Caco-2 (cell line): Measurements from ENCODE around the gene CDK11B. TPM values are rescaled to one million over a fixed set of nuclear protein-coding genes. Genes with fewer than 3 reads are reported as not detected.

Experiments
- BruUV-seq: library from RNA; stranded (reverse); fragments of 400-500 nt; replicated peaks from 2 replicates; lab custom pipeline; 2021; lab: Mats Ljungman, UMichigan
- CTCF ChIA-PET: fragments of 300-600 bp; sonication (Branson Sonifier 250); formaldehyde crosslinking; loops from one replicate; lab custom pipeline; 2022; ENCODE audit warnings: antibody characterized with exemption; lab: Charles Lee
- POLR2A ChIA-PET: fragments of 300-600 bp; sonication (Branson Sonifier 250); formaldehyde crosslinking; loops from one replicate; lab custom pipeline; 2022; ENCODE audit warnings: antibody characterized with exemption; lab: Charles Lee
- DNase-seq, 2 experiments: peaks; one replicate each; pipeline versions ENCODE4 v3.0.0 to v3.0.0-alpha.2; 2020 to 2022
- H3K27me3 ChIP-seq: replicated peaks from 2 replicates; pipeline ENCODE4 v1.6.0; 2011; ENCODE audit warnings: low read length; ENCODE audit not compliant: control insufficient read depth, insufficient read depth
- H3K36me3 ChIP-seq: 2 replicates; pipeline ENCODE4 v1.5.1; 2011; ENCODE audit warnings: low read length; ENCODE audit not compliant: control insufficient read depth, insufficient read depth
- H3K4me1 ChIP-seq: fragments of 250-450 bp; sonication (Bioruptor Pico); 2 replicates; pipeline ENCODE4 v1.5.1; 2020; ENCODE audit warnings: mild to moderate bottlenecking
- H3K4me3 ChIP-seq: 2 replicates; pipeline ENCODE4 v1.5.1; 2011; ENCODE audit warnings: low read depth, mild to moderate bottlenecking, control low read depth, low read length
- H3K9me3 ChIP-seq: fragments of 250-450 bp; sonication (Bioruptor Pico); 2 replicates; pipeline ENCODE4 v1.5.1; 2020; ENCODE audit warnings: mild to moderate bottlenecking, moderate library complexity
- H3K27ac Mint-ChIP-seq: one replicate; pipeline ENCODE4 v1.8.0; 2022; ENCODE audit warnings: mixed read lengths; ENCODE audit not compliant: unreplicated experiment
- H3K27me3 Mint-ChIP-seq: one replicate; pipeline ENCODE4 v1.8.0; 2022; ENCODE audit warnings: mixed read lengths; ENCODE audit not compliant: insufficient read depth, unreplicated experiment
- H3K36me3 Mint-ChIP-seq: one replicate; pipeline ENCODE4 v1.8.0; 2022; ENCODE audit warnings: mild to moderate bottlenecking, mixed read lengths; ENCODE audit not compliant: insufficient read depth, unreplicated experiment
- H3K4me1 Mint-ChIP-seq: one replicate; pipeline ENCODE4 v1.8.0; 2022; ENCODE audit warnings: low read depth, mixed read lengths; ENCODE audit not compliant: unreplicated experiment
- H3K4me3 Mint-ChIP-seq: one replicate; pipeline ENCODE4 v1.8.0; 2022; ENCODE audit warnings: mild to moderate bottlenecking, moderate library complexity, mixed read lengths; ENCODE audit not compliant: unreplicated experiment
- H3K9me3 Mint-ChIP-seq: one replicate; pipeline ENCODE4 v1.8.0; 2022; ENCODE audit warnings: mixed read lengths; ENCODE audit not compliant: unreplicated experiment
- CTCF ChIP-seq, 2 experiments: fragments of 200-600 bp in 1 of 2; IDR thresholded peaks; 1 replicate in 1 of 2; 2 replicates in 1 of 2; pipeline versions ENCODE4 v1.5.1 to v1.8.0; 2011 to 2022; ENCODE audit warnings: antibody characterized with exemption in 1 of 2, control low read depth in 1 of 2, inconsistent platforms in 1 of 2, low read depth in 1 of 2, low read length in 1 of 2, mild to moderate bottlenecking in 1 of 2, moderate library complexity in 1 of 2; ENCODE audit not compliant: insufficient read depth in 1 of 2, severe bottlenecking in 1 of 2, unreplicated experiment in 1 of 2
- intact Hi-C: fragments of 100-400 bp; cut with micrococcal nuclease; formaldehyde crosslinking; loops from one replicate; pipeline ENCODE4 v1.10.0; 2022; ENCODE audit not compliant: unreplicated experiment
- total RNA-seq: library from RNA; stranded (reverse); gene quantifications from 2 replicates; pipeline ENCODE4 v1.2.3, GENCODE V29; 2022

CDK11B gene
- total RNA-seq, 1 experiment from 2014 or later = 30.2 TPM

- POLR2A ChIA-PET = no interaction called here
- Mint-ChIP-seq H3K4me1 (no peaks in the 10 kb centered on the region), H3K9me3 (no peaks in the 10 kb centered on the region), H3K4me3 (no peak overlapping the region), H3K27me3 (no peaks in the 10 kb centered on the region), H3K27ac (no peak overlapping the region), H3K36me3 (no peaks in the 10 kb centered on the region)
- no peaks in the 10 kb centered on the region for H3K9me3 ChIP-seq
- intact Hi-C loops = no loop called here
- H3K36me3 ChIP-seq = no peaks in the 10 kb centered on the region
- TF ChIP-seq CTCF (IDR thresholded peaks at IDR 0.05; ENCODE audit: insufficient read depth in 1 of 2, low read depth in 1 of 2, low read length in 1 of 2, severe bottlenecking in 1 of 2, unreplicated experiment in 1 of 2) = no peak
- H3K4me1 ChIP-seq = no peaks in the 10 kb centered on the region
- CTCF ChIA-PET = no interaction called here
- no peak for DNase-seq
- H3K4me3 ChIP-seq = no peak overlapping the region
- no peaks in the 10 kb centered on the region for H3K27me3 ChIP-seq
- no TSS peak for BruUV-seq
Observed at GRCh38 chr1:1594602-1595260, 64.1 kb downstream of the CDK11B start.

DNA sequence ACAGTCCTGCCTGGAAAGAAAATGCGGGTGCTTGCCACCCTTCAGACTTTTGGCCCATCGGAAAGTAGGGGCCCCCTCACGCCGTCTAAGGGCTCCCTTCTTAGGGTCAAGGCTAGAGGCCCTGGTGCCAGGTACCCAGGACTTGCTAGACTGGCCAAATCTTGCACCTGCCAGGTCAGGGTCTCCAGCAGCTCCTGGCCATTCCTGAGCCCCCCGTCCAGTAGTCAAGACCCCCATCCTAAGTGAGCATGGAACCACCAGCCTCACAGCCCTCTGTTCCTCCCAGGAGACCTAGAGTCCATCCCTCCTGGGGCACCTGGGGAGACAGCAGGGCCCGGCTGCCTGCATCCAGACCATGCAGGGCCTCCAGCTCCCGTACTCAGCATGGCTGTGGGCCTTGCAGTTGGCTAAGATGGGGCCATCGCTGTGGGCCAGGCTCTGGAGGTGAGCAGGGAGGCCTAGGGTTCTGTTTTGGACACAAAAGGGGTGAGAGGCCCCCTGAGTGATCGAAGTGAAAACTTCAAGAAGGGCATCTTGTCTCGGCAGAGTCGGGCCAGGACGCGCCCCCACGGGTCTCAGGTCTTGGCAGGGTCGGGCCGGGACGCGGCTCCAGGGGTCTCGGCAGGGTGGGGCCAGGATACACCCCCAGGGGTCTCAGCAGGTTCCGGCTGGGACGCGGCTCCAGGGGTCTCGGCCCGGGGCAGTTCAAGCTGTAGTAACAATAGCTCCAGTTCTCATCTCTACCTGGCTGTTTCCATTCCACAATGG, 64.8 kb downstream of the CDK11B start:
- Mint-ChIP-seq H3K36me3 (no peaks in the 10 kb centered on the region), H3K9me3 (no peaks in the 10 kb centered on the region), H3K4me3 (no peak overlapping the region), H3K27me3 (no peaks in the 10 kb centered on the region), H3K27ac (no peak overlapping the region), H3K4me1 (no peaks in the 10 kb centered on the region)
- no peaks in the 10 kb centered on the region for H3K4me1 ChIP-seq
- H3K9me3 ChIP-seq = no peaks in the 10 kb centered on the region
- intact Hi-C loops = no loop called here
- no peak overlapping the region for H3K4me3 ChIP-seq
- CTCF ChIA-PET = no interaction called here
- DNase-seq = no peak
- POLR2A ChIA-PET = no interaction called here
- H3K36me3 ChIP-seq = no peaks in the 10 kb centered on the region
- no peaks in the 10 kb centered on the region for H3K27me3 ChIP-seq
- BruUV-seq = no TSS peak
- no peak for TF ChIP-seq CTCF (IDR thresholded peaks at IDR 0.05; ENCODE audit: insufficient read depth in 1 of 2, low read depth in 1 of 2, low read length in 1 of 2, severe bottlenecking in 1 of 2, unreplicated experiment in 1 of 2)

DNA sequence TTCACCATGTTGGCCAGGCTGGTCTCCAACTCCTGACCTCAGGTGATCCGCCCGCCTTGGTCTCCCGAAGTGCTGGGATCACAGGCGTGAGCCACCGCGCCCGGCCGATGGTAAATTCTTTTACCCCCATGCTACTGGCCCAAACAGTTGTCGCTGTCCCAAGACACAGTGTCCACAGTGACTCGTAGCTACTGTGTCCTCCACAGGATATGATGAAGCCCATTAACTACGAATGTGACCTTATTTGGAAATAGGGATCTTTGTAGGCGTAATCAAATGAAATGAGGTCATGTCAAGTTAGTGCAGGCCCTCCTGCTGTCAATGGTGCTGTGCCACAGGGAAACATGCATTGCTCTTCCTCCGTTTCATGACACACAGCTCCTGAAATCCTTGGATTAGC, 67.4 kb downstream of the CDK11B start:
- Histone ChIP-seq H3K9me3 (no peaks in the 10 kb centered on the region), H3K36me3 (no peaks in the 10 kb centered on the region), H3K4me1 (no peaks in the 10 kb centered on the region), H3K27me3 (no peaks in the 10 kb centered on the region), H3K4me3 (no peak overlapping the region)
- no peaks in the 10 kb centered on the region for H3K36me3 Mint-ChIP-seq
- H3K4me1 Mint-ChIP-seq = no peaks in the 10 kb centered on the region
- H3K4me3 Mint-ChIP-seq = no peak overlapping the region
- H3K27ac Mint-ChIP-seq = no peak overlapping the region
- ChIA-PET POLR2A (no interaction called here), CTCF (no interaction called here)
- no peak for TF ChIP-seq CTCF (IDR thresholded peaks at IDR 0.05; ENCODE audit: insufficient read depth in 1 of 2, low read depth in 1 of 2, low read length in 1 of 2, severe bottlenecking in 1 of 2, unreplicated experiment in 1 of 2)
- no peak for DNase-seq
- BruUV-seq = no TSS peak
- intact Hi-C loops = no loop called here
- no peaks in the 10 kb centered on the region for H3K9me3 Mint-ChIP-seq
- no peaks in the 10 kb centered on the region for H3K27me3 Mint-ChIP-seq

Other genes with a start within 250 kb of the CDK11B start
- 1.6 and 3.2 TPM in 2 replicates for gene ANKRD65, start 237.7 kb downstream of the CDK11B start, total RNA-seq
- gene VWA1, start 223.3 kb downstream of the CDK11B start, total RNA-seq = 73.7 and 74.7 TPM in 2 replicates
- 0.84 and 0.95 TPM in 2 replicates for gene ATAD3C, start 209.3 kb downstream of the CDK11B start, total RNA-seq
- gene ATAD3B, start 187.2 kb downstream of the CDK11B start, total RNA-seq = 48.1 and 54.7 TPM in 2 replicates
- gene ATAD3A, start 146.8 kb downstream of the CDK11B start, total RNA-seq = 58.6 and 67.3 TPM in 2 replicates
- 1.0 and 1.2 TPM in 2 replicates for gene TMEM240, start 118.4 kb downstream of the CDK11B start, total RNA-seq
- 91.5 and 96.2 TPM in 2 replicates for gene SSU72, start 84.1 kb downstream of the CDK11B start, total RNA-seq
- gene FNDC10, start 58.9 kb downstream of the CDK11B start, total RNA-seq = 13.6 and 15.6 TPM in 2 replicates
- 31.9 and 32.4 TPM in 2 replicates for gene MIB2, start 43.5 kb downstream of the CDK11B start, total RNA-seq
- gene MMP23B, start 26.8 kb downstream of the CDK11B start, total RNA-seq = 3.7 and 6.0 TPM in 2 replicates
- 26.1 and 26.4 TPM in 2 replicates for gene SLC35E2B, start 33.8 kb upstream of the CDK11B start, total RNA-seq
- gene CDK11A, start 65.4 kb upstream of the CDK11B start, total RNA-seq = 49.6 and 53.7 TPM in 2 replicates
- 76.7 and 85.8 TPM in 2 replicates for gene NADK, start 119.5 kb upstream of the CDK11B start, total RNA-seq
- 268 and 301 TPM in 2 replicates for gene GNB1, start 232.1 kb upstream of the CDK11B start, total RNA-seq